ENCODE measurements around the gene TCIRG1. TPM values are rescaled to one million over a fixed set of nuclear protein-coding genes. Genes with fewer than 3 reads are reported as not detected.
A peak's percentile ranks its signal among the peaks of the same experiment; 100 is the strongest.

The TCIRG1 gene
- total RNA-seq, 4 donors from 2014 or later, result 260 to 697 (median 380) TPM

- TF ChIP-seq POLR2A (IDR thresholded peaks at IDR 0.05) (peak; percentile 72), CTCF (IDR thresholded peaks at IDR 0.05) (no peak), POLR2AphosphoS5 (IDR thresholded peaks at IDR 0.05) (peak; percentile 61 to 87 (median 84)), EP300 (IDR thresholded peaks at IDR 0.05; ENCODE audit: low read depth) (no peak)
- H3K4me1 ChIP-seq, result peaks cover 8 to 32% (median 17%) of the 10 kb centered on the region in 4 donors
- H3K9me3 ChIP-seq, result no peaks in the 10 kb centered on the region
- peak; percentile 93 for DNase-seq
- no peaks in the 10 kb centered on the region for H3K36me3 ChIP-seq
- whole genome bisulfite sequencing, 2 donors (ENCODE audit: low coverage in 1 of 2), result 9% methylated on average over 16 of the region's 64 CpGs; no CpG with 5 or more reads in 1 of the 2 donors
- peak within 1 kb of the TSS; percentile 57 to 90 (median 76) for H3K4me3 ChIP-seq
- H3K27ac ChIP-seq, result peak within 1 kb of the TSS; percentile 88 to 91 (median 89)
- no peaks in the 10 kb centered on the region for H3K27me3 ChIP-seq
- intact Hi-C loops (cut with DNase I; ENCODE audit: low total_unique reads) (loop anchor here (10.0 kb wide), 1 partner anchor 201 kb away; no protein-coding TSS in a partner anchor), in situ Hi-C loops (cut with MboI; ENCODE audit: low pct_ligation_motif_present in 1 of 4, low pct_unique_long_range_greater_than_20kb in 1 of 4, low sequenced_read_pairs in 3 of 4) (no loop called here)
These were observed 34.8 kb upstream of the TCIRG1 start, which contains the start of gene UNC93B1 for GRCh38 chr11:68003846-68004550. TSS of gene UNC93B1 (minus strand) at chr11:68004097. CDS start at chr11:68004043, 54 bp downstream.

GRCh38 chr11:68004551-68005335 lies 34.1 kb upstream of the TCIRG1 start:
- H3K9me3 ChIP-seq, result no peaks in the 10 kb centered on the region
- peaks cover 15 to 40% (median 25%) of the 10 kb centered on the region in 4 donors for H3K4me1 ChIP-seq
- no peaks in the 10 kb centered on the region for H3K36me3 ChIP-seq
- no peak for DNase-seq
- H3K4me3 ChIP-seq, result peak overlapping the region in 2 of 4 donors; percentile 66 to 85
- 78% methylated on average over 14 of the region's 14 CpGs; no CpG with 5 or more reads in 1 of the 2 donors for WGBS, 2 donors (ENCODE audit: low coverage in 1 of 2)
- TF ChIP-seq CTCF (IDR thresholded peaks at IDR 0.05) (no peak), POLR2A (IDR thresholded peaks at IDR 0.05) (no peak), POLR2AphosphoS5 (IDR thresholded peaks at IDR 0.05) (no peak), EP300 (IDR thresholded peaks at IDR 0.05; ENCODE audit: low read depth) (no peak)
- peak overlapping the region in 2 of 4 donors; percentile 89 to 91 for H3K27ac ChIP-seq
- in situ Hi-C loops (cut with MboI; ENCODE audit: low pct_ligation_motif_present in 1 of 4, low pct_unique_long_range_greater_than_20kb in 1 of 4, low sequenced_read_pairs in 3 of 4), result no loop called here
- H3K27me3 ChIP-seq, result no peaks in the 10 kb centered on the region
- intact Hi-C loops (cut with DNase I; ENCODE audit: low total_unique reads), result loop anchor here (10.0 kb wide), 1 partner anchor 200 kb away; no protein-coding TSS in a partner anchor

- in situ Hi-C loops (cut with MboI; ENCODE audit: low pct_ligation_motif_present in 1 of 4, low pct_unique_long_range_greater_than_20kb in 1 of 4, low sequenced_read_pairs in 3 of 4), result no loop called here
- Histone ChIP-seq H3K9me3 (no peaks in the 10 kb centered on the region), H3K4me1 (peaks cover 29 to 59% (median 42%) of the 10 kb centered on the region in 4 donors), H3K27me3 (no peaks in the 10 kb centered on the region), H3K36me3 (no peaks in the 10 kb centered on the region), H3K4me3 (no peak overlapping the region), H3K27ac (no peak overlapping the region)
- no peak for DNase-seq
- 99% methylated on average over 7 of the region's 7 CpGs; no CpG with 5 or more reads in 1 of the 2 donors for WGBS, 2 donors (ENCODE audit: low coverage in 1 of 2)
- TF ChIP-seq CTCF (IDR thresholded peaks at IDR 0.05) (no peak), EP300 (IDR thresholded peaks at IDR 0.05; ENCODE audit: low read depth) (no peak), POLR2AphosphoS5 (IDR thresholded peaks at IDR 0.05) (no peak), POLR2A (IDR thresholded peaks at IDR 0.05) (no peak)
- intact Hi-C loops (cut with DNase I; ENCODE audit: low total_unique reads), result loop anchor here (10.0 kb wide), 1 partner anchor 198 kb away; no protein-coding TSS in a partner anchor
These were observed 32.1 kb upstream of the TCIRG1 start for GRCh38 chr11:68006606-68007166.
